Measurements from ENCODE around the gene GNRH2. TPM values are rescaled to one million over a fixed set of nuclear protein-coding genes. Genes with fewer than 3 reads are reported as not detected.

GNRH2 gene
- total and polyA plus RNA-seq, 12 donors: 0.47 TPM; not detected in 11

DNA sequence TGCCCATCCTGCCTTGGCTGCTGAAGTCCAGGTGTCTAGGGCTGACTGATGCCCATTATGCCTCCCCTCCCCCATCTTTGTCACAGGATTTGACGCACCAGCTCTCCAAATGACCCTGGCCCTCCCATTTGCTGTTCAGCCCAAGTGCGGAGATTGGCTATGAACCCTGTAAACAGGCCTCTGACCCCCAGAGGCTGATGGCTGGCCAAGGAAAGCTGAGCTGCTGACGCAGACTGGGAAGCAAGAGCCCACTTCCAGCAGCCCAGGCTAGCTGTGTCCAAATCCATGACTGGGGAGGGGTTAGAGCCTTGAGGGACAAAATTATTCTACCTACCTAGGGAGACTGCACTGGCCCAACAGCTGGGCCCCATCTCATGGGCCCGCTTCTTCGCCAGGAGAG lies 797 bp upstream of the GNRH2 start:
- Histone ChIP-seq H3K4me3 (peak overlapping the region in 1 of 10 donors; percentile 11), H3K9me3 (no peaks in the 10 kb centered on the region), H3K4me1 (peaks cover 12 to 42% (median 31%) of the 10 kb centered on the region in 9 donors), H3K36me3 (peaks cover 0 to 38% (median 21%) of the 10 kb centered on the region in 9 donors), H3K27ac (peak overlapping the region; percentile 41 to 74 (median 62)), H3K27me3 (no peaks in the 10 kb centered on the region)
- DNase-seq (peak; percentile 51 to 73), ATAC-seq (peak in 6 of 8 donors; percentile 1 to 35 (median 18))
- WGBS, 2 donors: 79 to 82% methylated on average over 5 of the region's 5 CpGs
- intact Hi-C loops (cut with DNase I): no loop called here
- TF ChIP-seq, protein P1, sequence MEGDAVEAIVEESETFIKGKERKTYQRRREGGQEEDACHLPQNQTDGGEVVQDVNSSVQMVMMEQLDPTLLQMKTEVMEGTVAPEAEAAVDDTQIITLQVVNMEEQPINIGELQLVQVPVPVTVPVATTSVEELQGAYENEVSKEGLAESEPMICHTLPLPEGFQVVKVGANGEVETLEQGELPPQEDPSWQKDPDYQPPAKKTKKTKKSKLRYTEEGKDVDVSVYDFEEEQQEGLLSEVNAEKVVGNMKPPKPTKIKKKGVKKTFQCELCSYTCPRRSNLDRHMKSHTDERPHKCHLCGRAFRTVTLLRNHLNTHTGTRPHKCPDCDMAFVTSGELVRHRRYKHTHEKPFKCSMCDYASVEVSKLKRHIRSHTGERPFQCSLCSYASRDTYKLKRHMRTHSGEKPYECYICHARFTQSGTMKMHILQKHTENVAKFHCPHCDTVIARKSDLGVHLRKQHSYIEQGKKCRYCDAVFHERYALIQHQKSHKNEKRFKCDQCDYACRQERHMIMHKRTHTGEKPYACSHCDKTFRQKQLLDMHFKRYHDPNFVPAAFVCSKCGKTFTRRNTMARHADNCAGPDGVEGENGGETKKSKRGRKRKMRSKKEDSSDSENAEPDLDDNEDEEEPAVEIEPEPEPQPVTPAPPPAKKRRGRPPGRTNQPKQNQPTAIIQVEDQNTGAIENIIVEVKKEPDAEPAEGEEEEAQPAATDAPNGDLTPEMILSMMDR (IDR thresholded peaks at IDR 0.05): no peak

DNA sequence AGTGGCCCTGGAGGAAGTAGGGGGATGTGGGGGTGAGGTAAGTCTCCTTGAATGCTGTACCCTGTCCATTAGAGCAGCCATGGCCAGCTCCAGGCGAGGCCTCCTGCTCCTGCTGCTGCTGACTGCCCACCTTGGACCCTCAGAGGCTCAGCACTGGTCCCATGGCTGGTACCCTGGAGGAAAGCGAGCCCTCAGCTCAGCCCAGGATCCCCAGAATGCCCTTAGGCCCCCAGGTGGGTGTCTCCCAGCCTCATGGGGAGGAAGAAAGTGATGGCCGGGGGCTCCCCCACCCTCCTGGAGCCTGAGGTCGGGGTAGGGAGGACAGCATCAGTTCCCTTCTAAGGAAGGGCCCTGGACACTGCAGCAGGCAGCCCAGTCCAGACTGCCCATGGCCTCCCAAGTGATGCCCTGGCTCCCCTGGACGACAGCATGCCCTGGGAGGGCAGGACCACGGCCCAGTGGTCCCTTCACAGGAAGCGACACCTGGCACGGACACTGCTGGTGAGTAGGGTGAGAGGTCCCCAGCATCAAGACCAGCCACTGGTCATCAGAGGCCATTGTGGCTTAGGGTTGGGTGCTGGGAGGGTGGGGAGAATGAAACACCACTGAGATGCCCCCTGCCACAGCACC lies 1.0 kb downstream of the GNRH2 start:
- intact Hi-C loops (cut with DNase I): no loop called here
- TF ChIP-seq, protein P1 (IDR thresholded peaks at IDR 0.05): no peak
- WGBS, 2 donors: 92 to 93% methylated on average over 8 of the region's 8 CpGs
- Histone ChIP-seq H3K4me3 (peak overlapping the region in 1 of 10 donors; percentile 92), H3K9me3 (no peaks in the 10 kb centered on the region), H3K4me1 (peaks cover 13 to 42% (median 31%) of the 10 kb centered on the region in 9 donors), H3K27me3 (no peaks in the 10 kb centered on the region), H3K27ac (peak overlapping the region in 5 of 10 donors; percentile 88 to 95 (median 94)), H3K36me3 (peaks cover 3 to 38% (median 16%) of the 10 kb centered on the region in 9 donors)
- ATAC-seq (peak in 1 of 8 donors; percentile 4), DNase-seq (no peak)

DNA sequence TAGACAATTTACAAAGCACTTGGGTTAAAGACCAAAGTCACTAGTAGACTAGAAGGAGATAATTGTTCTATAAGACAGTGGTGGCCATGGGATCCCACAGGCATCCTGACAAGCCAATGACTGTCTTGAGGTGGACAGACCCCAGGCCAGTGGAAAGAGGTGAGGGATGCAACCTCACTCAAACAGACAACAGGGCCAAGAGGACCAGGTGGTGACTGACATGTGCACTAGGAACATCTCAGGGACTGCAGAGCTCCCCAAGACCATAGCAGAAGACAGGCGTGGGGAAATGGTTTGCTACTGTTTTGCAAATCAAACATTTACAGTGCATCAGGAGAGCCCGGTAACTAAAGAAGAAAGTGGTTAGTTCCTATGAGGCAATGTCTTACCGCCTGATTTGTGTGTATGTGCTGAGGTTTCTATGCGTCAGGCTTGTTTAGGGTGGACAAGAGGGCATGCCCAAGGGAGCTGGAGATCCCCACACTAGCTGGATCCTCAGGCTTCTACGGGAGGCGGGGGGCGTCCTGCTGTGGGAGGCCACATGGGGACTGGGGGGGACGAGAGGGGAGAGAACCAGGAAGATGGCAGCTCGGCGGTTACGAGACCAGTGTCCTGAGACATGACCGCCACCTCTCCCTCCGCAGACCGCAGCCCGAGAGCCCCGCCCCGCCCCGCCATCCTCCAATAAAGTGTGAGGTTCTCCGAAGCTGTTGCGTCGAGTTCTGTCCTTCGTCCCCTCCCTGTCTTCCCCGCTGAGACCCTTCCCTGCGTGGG lies 1.8 kb downstream of the GNRH2 start:
- ATAC-seq (peak; percentile 70 to 82 (median 80)), DNase-seq (peak in 1 of 2 donors; percentile 85)
- intact Hi-C loops (cut with DNase I): no loop called here

More for the DNA sequence above, 1.8 kb downstream of the GNRH2 start:
- H3K27ac ChIP-seq: peak overlapping the region; percentile 85 to 95 (median 90)
- no peaks in the 10 kb centered on the region for H3K9me3 ChIP-seq
- TF ChIP-seq, protein P1 (IDR thresholded peaks at IDR 0.05): no peak
- H3K4me1 ChIP-seq: peaks cover 13 to 42% (median 31%) of the 10 kb centered on the region in 9 donors
- H3K36me3 ChIP-seq: peaks cover 0 to 38% (median 13%) of the 10 kb centered on the region in 9 donors
- no peaks in the 10 kb centered on the region for H3K27me3 ChIP-seq
- peak overlapping the region; percentile 68 to 99 (median 94) for H3K4me3 ChIP-seq
- 4 to 5% methylated on average over 24 of the region's 24 CpGs for WGBS, 2 donors

Measured in heart right ventricle (tissue), 16 donors.